ENCODE data around the gene KIF26A. TPM values are rescaled to one million over a fixed set of nuclear protein-coding genes. Genes with fewer than 3 reads are reported as not detected.

The KIF26A gene
- total and polyA plus RNA-seq, 2 of the 13 experiments (the other 11 are each of a cell fraction or from before 2014, with no cell fraction given): not detected

DNA sequence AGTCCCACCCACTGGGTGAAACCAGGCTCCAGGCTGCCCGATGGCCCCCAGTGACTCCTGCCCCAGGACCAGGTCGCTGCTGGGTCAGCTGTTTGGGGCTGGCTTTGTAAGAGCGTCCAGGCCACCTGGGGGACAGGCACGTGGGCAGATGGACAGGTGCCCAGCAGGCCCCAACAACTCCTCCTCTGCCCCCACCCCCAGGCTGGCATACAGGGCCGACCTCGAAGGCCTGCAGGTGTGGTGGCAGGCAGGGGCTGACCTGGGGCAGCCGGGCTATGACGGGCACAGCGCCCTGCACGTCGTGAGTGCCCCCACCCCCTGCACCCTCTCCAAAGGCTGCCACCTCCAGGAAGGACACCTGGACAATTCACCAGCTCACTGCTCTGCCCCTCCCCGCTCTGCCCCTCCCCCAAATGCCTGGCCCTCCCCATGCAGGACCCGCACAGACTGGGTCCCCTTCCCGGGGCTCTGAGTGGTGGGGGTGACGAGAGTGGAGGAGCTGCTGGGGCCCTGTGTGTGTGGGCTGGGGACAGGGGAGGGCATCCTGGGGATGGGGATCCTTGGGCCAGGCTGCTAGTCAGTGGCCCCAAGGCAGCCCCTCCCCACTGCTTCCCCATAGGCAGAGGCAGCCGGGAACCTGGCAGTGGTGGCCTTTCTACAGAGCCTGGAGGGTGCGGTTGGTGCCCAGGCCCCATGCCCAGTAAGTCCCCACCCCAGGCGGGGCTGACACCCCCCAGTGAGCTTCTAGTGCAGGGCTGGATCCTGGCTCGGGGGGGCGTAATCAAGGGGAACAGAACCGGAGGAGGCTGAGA lies 26.9 kb upstream of the KIF26A start (continued):
- TF ChIP-seq, protein P1, sequence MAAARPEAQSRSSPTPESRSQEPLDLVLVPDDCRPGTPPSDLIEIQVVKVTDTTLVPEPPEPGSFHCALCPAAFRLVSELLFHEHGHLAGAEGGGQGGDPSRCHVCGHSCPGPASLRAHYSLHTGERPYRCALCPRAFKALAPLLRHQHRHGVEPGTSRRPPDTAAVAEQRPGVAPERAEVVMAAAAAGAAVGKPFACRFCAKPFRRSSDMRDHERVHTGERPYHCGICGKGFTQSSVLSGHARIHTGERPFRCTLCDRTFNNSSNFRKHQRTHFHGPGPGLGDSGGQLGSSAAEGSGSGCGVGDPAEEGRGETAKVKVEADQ (CRISPR knock-in tag; IDR thresholded peaks at IDR 0.05; ENCODE audit: borderline replicate concordance): no peak
- TF ChIP-seq KLF11 (CRISPR knock-in tag; IDR thresholded peaks at IDR 0.05): no peak
- TF ChIP-seq ZNF549 (CRISPR knock-in tag; IDR thresholded peaks at IDR 0.05): no peak

DNA sequence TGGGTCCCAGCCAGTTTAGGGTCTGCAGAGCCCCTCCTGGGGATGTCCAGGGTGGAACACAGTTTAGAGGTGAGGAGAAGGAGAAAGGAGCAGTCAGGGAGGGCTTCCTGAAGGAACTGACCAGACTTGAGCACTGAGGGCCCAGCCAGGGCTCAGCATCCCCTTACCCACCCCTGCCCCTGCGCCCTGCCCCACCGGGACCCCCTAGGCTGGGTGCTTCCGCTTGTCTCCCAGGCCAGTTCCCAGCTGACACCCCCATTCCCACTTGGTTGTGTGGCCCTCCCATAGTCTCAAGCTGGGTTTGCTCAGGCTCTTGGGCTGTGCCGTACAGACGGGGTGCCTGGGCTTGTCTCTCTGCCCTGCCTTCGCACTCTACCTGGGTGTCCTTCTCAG lies 26.3 kb upstream of the KIF26A start:
- H3K9me3 ChIP-seq (ENCODE audit: low read length): no peaks in the 10 kb centered on the region
- H3K4me1 ChIP-seq (ENCODE audit: insufficient read depth, low read length): no peaks in the 10 kb centered on the region
- no peak overlapping the region for H3K9ac ChIP-seq (ENCODE audit: insufficient read depth, low read depth, low read length)
- no peak for FAIRE-seq
- intact Hi-C loops (cut with micrococcal nuclease; ENCODE audit: unreplicated experiment) (no loop called here), in situ Hi-C loops (cut with HindIII; ENCODE audit: extremely low pct_ligation_motif_present, low pct_unique_long_range_greater_than_20kb) (no loop called here)
- no peak overlapping the region for H2AFZ ChIP-seq (ENCODE audit: low read length)
- peaks cover 5 to 25% of the 10 kb centered on the region in 2 experiments for H3K27me3 ChIP-seq (ENCODE audit: control insufficient read depth in 1 of 2, insufficient read depth in 2 of 2, low read length in 2 of 2)
- no peak overlapping the region for H3K4me2 ChIP-seq (ENCODE audit: low read depth, low read length)
- no peak for TF ChIP-seq ZSCAN12 (CRISPR knock-in tag; IDR thresholded peaks at IDR 0.05)
- TF ChIP-seq, protein P2, sequence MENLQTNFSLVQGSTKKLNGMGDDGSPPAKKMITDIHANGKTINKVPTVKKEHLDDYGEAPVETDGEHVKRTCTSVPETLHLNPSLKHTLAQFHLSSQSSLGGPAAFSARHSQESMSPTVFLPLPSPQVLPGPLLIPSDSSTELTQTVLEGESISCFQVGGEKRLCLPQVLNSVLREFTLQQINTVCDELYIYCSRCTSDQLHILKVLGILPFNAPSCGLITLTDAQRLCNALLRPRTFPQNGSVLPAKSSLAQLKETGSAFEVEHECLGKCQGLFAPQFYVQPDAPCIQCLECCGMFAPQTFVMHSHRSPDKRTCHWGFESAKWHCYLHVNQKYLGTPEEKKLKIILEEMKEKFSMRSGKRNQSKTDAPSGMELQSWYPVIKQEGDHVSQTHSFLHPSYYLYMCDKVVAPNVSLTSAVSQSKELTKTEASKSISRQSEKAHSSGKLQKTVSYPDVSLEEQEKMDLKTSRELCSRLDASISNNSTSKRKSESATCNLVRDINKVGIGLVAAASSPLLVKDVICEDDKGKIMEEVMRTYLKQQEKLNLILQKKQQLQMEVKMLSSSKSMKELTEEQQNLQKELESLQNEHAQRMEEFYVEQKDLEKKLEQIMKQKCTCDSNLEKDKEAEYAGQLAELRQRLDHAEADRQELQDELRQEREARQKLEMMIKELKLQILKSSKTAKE (CRISPR knock-in tag; IDR thresholded peaks at IDR 0.05; ENCODE audit: borderline replicate concordance): no peak
- TF ChIP-seq HIVEP1 (CRISPR knock-in tag; IDR thresholded peaks at IDR 0.05): no peak
- TF ChIP-seq, protein P3, sequence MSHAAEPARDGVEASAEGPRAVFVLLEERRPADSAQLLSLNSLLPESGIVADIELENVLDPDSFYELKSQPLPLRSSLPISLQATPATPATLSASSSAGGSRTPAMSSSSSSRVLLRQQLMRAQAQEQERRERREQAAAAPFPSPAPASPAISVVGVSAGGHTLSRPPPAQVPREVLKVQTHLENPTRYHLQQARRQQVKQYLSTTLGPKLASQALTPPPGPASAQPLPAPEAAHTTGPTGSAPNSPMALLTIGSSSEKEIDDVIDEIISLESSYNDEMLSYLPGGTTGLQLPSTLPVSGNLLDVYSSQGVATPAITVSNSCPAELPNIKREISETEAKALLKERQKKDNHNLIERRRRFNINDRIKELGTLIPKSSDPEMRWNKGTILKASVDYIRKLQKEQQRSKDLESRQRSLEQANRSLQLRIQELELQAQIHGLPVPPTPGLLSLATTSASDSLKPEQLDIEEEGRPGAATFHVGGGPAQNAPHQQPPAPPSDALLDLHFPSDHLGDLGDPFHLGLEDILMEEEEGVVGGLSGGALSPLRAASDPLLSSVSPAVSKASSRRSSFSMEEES (CRISPR knock-in tag; IDR thresholded peaks at IDR 0.05): no peak
- TF ChIP-seq ZNF562 (CRISPR knock-in tag; IDR thresholded peaks at IDR 0.05; ENCODE audit: borderline replicate concordance): no peak
- H3K27ac ChIP-seq (ENCODE audit: extremely low read length, insufficient read depth, low read length): no peak overlapping the region
- no peaks in the 10 kb centered on the region for H4K20me1 ChIP-seq (ENCODE audit: insufficient read depth, low read length)
- BruUV-seq (replicated peaks): no TSS peak
- POLR2A ChIA-PET: no interaction called here
- CTCF ChIA-PET (ENCODE audit: low intra/inter-chr PET ratio, low total read pairs): no interaction called here
- no peaks in the 10 kb centered on the region for H3K36me3 ChIP-seq (replicated peaks in 1 of 2; ENCODE audit: control insufficient read depth in 1 of 2, insufficient read depth in 2 of 2, low read length in 2 of 2)
- WGBS (ENCODE audit: low lambda C conversion rate): no CpG with 5 or more reads among the region's 6 CpGs
- no peak overlapping the region for H3K4me3 ChIP-seq (replicated peaks in 1 of 3; ENCODE audit: insufficient read depth in 1 of 3, low read depth in 2 of 3, low read length in 3 of 3)
- no peak for ATAC-seq
- no peak for DNase-seq (ENCODE audit: low spot score)
- no peaks in the 10 kb centered on the region for H3K79me2 ChIP-seq (ENCODE audit: insufficient read depth, low read length)

All from HepG2 (cell line).